DMS79 (cell line): ENCODE measurements around the gene ATP2B1.

Experiments
- DNase-seq: peaks from one replicate; lab custom pipeline; 2025; lab: John Stamatoyannopoulos, UW

ATP2B1 gene

GRCh38 chr12:89539426-89540223 lies 169.0 kb downstream of the ATP2B1 start:
- no peak for DNase-seq

GRCh38 chr12:89538897-89539296 lies 169.7 kb downstream of the ATP2B1 start:
- no peak for DNase-seq
